Activated CD4-positive, alpha-beta T cell treated with anti-CD3 and anti-CD28 coated beads for 1 hour (primary cell): ENCODE results near the gene PANX2.

Experiments used
- DNase-seq: peaks from one replicate; pipeline ENCODE4 v3.0.0-alpha.2; 2020

PANX2 gene

DNA sequence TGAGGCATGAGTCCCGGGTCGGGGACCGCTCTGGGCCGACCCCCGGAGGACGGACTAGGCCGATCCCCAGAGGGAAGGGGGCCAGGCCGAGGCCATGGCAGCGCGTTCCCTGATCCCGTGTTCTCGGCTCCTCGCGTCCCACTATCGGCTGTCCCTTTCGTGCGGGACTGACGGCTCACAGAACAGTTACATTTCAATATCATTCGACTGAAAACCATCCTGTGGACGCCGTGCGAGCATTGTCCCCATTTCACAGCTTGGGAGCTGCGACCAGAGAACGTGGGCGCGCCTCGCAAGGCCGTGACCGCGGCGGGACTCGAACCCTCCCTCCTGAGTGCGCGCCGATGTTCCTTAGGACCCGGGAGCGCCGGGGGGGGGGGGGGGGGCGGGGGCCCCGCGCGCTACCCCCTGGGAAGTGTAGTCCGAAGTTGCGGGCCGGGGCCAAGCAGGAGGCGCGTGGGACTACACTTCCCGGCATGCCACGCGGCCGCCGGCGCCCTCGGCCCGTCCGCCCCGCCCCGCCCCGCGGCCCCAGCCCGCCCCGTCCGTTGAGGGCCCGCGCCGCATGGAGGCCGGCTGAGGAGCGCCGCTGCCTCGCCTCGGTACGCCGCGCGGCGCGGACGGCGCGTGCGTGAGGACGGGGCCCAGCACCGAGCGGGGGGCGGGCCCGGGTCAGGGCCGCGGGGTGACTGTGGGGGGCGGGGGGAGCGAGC lies 15.0 kb downstream of the PANX2 start, which contains the start of gene TRABD:
Gene TRABD, plus strand, starts transcription at position 539 of the 713 bp plus-strand sequence. CDS start 7,148 bp downstream, outside the sequence.
- peak; percentile 81 for DNase-seq

DNA sequence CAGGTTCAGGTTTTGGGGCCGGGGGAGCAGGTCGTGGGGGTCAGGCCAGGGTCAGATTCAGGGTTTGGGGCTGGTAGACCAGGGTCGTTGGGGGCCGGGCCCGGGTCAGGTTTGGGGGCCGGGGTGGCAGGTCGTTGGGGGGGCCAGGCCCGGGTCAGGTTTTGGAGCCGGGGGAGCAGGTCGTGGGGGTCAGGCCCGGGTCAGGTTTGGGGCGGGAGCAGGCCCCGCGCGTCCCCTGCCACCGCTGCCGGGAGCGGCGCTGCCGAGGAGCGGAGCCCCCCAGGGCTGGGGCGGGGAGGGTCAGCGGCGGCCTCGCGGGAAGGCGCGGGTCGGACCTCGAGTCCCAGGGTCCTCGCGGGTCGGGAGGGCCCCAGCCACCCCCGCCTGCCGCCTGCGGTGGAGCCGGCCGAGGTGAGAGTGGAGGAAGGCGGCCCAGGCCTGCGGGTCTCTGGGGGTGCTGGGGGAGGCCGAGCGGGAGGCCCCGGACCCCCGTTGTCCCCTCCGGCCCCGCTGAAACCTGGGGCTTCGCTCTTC lies 15.7 kb downstream of the PANX2 start:
- no peak for DNase-seq

GRCh38 chr22:50186761-50187523 lies 16.4 kb downstream of the PANX2 start:
- DNase-seq: no peak

DNA sequence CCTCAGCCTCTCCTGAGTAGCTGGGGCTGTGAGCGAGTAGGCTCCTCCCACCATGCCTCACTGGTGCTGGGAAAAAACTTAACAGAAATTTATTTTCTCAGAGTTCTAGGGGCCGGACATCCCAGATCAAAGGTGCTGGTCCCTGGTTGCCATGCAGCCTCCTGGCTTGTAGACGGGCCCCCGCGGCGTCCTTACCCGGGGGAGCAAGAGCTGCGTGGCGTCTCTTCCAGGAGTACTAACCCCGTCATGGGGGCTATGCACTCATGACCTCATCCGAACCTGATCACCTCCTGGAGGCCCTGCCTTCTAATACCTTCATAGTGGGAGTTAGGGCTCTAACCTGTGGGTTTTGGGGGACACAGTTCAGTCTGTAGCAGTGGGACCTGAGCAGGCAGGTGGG lies 17.8 kb downstream of the PANX2 start:
- no peak for DNase-seq

DNA sequence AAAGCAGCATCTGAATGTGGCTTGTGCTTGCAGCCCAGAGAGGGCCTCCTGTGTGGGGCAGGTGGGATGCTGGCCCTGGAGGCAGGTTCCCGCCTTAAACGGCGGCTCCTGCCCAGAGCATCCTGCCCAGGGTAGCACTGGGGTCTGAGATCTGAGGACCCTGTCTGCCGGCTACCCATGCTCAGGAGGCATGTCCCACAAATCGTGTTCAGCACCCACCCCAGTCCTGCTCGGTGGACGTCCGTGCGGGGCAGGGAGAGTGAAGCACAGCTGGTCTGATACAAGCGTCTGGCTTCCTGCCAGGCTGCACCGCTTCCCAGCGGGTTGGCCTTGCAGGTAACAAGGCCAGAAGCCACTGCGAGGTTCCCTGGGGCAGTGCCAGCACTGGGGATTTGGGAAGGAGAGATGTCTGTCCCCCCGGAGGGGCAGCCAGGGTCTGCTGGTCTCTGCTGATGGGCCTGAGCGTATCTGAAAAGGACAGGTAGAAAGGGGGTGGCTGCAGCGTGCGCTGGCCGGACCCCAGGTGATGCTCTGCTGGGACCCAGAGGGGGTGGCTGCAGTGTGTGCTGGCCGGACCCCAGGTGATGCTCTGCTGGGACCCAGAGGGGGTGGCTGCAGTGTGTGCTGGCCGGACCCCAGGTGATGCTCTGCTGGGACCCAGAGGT lies 18.8 kb downstream of the PANX2 start:
- DNase-seq: no peak

DNA sequence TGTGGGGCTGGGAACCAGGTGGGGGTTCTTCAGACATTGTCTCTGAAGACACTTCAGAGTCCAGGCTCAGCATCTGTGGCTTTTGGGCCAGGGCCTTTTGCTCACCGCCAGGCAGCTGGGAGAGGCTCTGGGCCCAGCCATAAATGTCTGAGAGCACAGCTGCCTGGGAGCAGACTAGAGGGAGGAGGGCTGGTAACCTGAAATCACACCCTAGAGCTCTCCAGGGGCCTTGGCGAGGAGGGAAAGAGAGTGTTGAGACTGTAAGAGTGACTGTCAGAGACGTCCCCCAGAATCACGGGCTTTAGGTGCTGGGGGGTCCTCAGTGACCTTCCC lies 19.3 kb downstream of the PANX2 start:
- no peak for DNase-seq

GRCh38 chr22:50190182-50190940 lies 19.8 kb downstream of the PANX2 start:
- peak; percentile 68 for DNase-seq

GRCh38 chr22:50190941-50191741 lies 20.6 kb downstream of the PANX2 start:
- DNase-seq: peak; percentile 62

GRCh38 chr22:50192436-50193204 lies 22.1 kb downstream of the PANX2 start:
- peak; percentile 31 for DNase-seq

DNA sequence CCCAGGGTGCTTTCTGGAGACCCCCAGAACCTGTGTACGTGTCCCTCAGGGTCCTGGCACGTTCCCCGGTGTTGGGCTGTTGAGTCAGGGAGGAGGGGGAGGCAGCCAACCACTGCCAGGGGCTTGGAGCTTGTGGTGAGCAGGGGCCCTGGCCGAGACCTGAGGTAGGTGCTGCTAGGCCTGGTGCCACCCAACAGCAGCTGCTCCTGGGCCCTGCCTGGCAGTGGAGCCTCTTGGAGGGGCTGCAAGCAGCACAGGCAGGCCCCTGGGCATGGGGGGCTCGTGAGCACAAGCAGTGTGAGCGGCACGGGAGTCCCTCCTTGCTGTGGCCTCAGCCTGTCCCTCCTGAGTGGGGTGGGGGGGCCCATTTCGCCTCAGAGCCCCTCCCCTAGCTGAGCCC lies 23.1 kb downstream of the PANX2 start:
- DNase-seq: no peak

DNA sequence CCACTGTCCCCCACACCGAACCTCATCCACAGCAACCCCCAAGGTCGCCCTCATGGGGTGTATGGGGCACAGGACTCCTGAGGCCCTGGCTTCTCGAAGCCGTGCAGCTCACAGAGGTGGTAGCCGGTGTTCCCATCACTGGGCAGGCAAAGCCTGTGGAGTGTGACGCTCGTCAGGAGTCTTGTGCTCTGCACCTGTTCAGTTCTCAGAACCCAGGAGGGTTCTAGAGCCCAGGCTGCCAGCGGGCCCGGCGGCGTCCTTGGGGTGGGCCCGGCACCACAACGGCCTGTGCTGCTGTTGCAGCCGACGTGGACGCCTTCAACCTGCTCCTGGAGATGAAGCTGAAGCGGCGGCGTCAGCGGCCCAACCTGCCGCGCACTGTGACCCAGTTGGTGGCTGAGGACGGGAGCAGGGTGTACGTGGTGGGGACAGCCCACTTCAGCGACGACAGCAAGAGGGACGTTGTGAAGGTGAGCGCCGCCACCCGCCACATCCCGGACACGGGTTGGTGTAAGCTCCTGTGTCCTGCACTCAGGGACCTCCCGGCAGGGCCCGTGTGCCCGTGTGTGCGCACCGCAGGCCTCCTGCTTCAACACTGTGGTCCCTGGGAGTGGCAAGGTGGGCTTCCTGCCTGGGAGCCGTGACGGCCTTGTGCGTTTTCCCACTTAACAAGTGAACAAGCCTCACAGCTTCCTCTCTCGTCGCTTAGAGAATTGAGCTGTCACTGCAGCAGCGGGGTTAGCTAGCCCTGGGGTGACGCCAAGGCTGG lies 23.7 kb downstream of the PANX2 start:
- no peak for DNase-seq

GRCh38 chr22:50196256-50196655 lies 25.7 kb downstream of the PANX2 start:
- no peak for DNase-seq

- DNase-seq: no peak
Measured at GRCh38 chr22:50197000-50197800, 26.7 kb downstream of the PANX2 start.

DNA sequence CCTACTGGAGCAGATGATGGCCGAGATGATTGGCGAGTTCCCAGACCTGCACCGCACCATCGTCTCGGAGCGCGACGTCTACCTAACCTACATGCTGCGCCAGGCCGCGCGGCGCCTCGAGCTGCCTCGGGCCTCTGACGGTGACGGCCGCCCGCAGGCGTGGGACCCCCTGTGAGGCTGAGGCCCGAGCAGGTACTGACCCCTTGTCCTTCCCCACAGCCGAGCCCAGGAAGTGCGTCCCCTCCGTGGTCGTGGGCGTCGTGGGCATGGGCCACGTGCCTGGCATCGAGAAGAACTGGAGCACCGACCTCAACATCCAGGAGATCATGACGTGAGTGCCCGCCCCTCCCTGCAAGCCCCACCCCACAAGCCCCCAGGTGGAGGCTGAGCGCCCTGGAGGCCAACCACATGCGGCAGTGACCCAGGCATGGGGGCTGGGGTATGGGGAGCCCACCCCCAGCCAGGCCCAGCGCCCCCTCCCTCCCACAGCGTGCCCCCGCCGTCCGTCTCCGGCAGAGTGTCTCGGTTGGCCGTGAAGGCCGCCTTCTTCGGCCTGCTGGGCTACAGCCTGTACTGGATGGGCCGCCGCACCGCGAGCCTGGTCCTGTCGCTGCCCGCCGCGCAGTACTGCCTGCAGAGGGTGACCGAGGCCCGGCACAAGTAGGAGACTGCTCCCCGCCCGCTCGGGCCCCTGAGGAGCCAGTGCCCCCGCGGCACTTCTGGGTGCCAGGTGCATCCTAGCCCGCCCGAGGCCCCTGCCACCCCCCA lies 27.5 kb downstream of the PANX2 start:
- DNase-seq: no peak

GRCh38 chr22:50198624-50199017 lies 28.1 kb downstream of the PANX2 start:
- DNase-seq: no peak

- DNase-seq: no peak
Measured at GRCh38 chr22:50199251-50199721, 28.8 kb downstream of the PANX2 start.

GRCh38 chr22:50199829-50200460 lies 29.4 kb downstream of the PANX2 start:
- no peak for DNase-seq
